IMR-90 (cell line): ENCODE measurements around the gene TARS3.

Source experiments
- BHLHE40 ChIP-seq: fragments of 150-350 bp; IDR thresholded peaks from 2 replicates; pipeline ENCODE4 v1.6.1; 2016; ENCODE audit warnings: mild to moderate bottlenecking, low read depth, low read length
- CEBPB ChIP-seq: IDR thresholded peaks from 2 replicates; pipeline ENCODE4 v1.6.1; 2012; ENCODE audit warnings: low read depth, low read length, improper control_type of control experiment
- FOS ChIP-seq: fragments of 150-350 bp; IDR thresholded peaks from 2 replicates; pipeline ENCODE4 v1.6.1; 2016; ENCODE audit warnings: low read depth, low read length
- MAFK ChIP-seq: IDR thresholded peaks from 2 replicates; pipeline ENCODE4 v1.6.1; 2012; ENCODE audit warnings: low read depth, low read length, improper control_type of control experiment
- MAZ ChIP-seq: IDR thresholded peaks from 2 replicates; pipeline ENCODE4 v1.6.1; 2012; ENCODE audit warnings: low read depth, mild to moderate bottlenecking, low read length, improper control_type of control experiment, moderate library complexity, borderline replicate concordance
- MXI1 ChIP-seq: IDR thresholded peaks from 2 replicates; pipeline ENCODE4 v1.6.1; 2012; ENCODE audit warnings: low read depth, mild to moderate bottlenecking, low read length, moderate library complexity, borderline replicate concordance
- POLR2A ChIP-seq: IDR thresholded peaks from 2 replicates; pipeline ENCODE4 v1.6.1; 2012; ENCODE audit warnings: mild to moderate bottlenecking, low read depth, low read length
- RAD21 ChIP-seq: IDR thresholded peaks from 2 replicates; pipeline ENCODE4 v1.6.1; 2012; ENCODE audit warnings: low read length, improper control_type of control experiment
- SMC3 ChIP-seq: fragments of 150-350 bp; IDR thresholded peaks from 2 replicates; pipeline ENCODE4 v1.6.1; 2016; ENCODE audit warnings: low read depth, mild to moderate bottlenecking, antibody characterized with exemption, low read length, moderate library complexity
- TF ChIP-seq, protein P1 (sequence below): fragments of 150-350 bp; IDR thresholded peaks from 2 replicates; pipeline ENCODE4 v1.6.1; 2017; ENCODE audit warnings: mild to moderate bottlenecking, antibody characterized with exemption, low read length, low read depth
- TF ChIP-seq, protein P2 (sequence below): conservative IDR thresholded peaks from 2 replicates; pipeline ENCODE4 v1.5.1; 2012; ENCODE audit warnings: mild to moderate bottlenecking, low read depth, low read length, improper control_type of control experiment
- TF ChIP-seq, protein P3 (sequence below): fragments of 150-350 bp; IDR thresholded peaks from 2 replicates; pipeline ENCODE4 v1.6.1; 2016; ENCODE audit warnings: low read depth, mild to moderate bottlenecking, low read length, moderate library complexity, borderline replicate concordance

DNA sequence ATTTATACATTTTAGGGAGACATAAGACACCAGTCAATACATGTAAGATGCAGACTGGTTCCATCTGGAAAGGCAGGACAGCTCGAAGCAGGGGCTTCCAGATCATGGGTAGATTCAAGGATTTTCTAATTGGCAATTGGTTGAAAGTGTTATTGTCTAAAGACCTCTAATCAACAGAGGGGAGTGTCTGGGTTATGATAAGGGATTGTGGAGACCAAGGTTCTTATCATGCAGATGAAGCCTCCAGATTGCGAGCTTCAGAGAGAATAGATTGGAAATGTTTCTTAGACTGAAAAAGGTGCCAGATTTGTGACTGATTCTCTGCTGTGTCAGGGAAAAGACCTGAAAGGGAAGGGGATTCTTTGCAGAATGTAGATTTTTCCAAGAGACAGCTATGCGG, 87.2 kb downstream of the TARS3 start:
- TF ChIP-seq, protein P1, sequence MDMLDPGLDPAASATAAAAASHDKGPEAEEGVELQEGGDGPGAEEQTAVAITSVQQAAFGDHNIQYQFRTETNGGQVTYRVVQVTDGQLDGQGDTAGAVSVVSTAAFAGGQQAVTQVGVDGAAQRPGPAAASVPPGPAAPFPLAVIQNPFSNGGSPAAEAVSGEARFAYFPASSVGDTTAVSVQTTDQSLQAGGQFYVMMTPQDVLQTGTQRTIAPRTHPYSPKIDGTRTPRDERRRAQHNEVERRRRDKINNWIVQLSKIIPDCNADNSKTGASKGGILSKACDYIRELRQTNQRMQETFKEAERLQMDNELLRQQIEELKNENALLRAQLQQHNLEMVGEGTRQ: no peak
- TF ChIP-seq CEBPB (no peak), MAFK (no peak), MXI1 (no peak), SMC3 (no peak), POLR2A (no peak), RAD21 (no peak), MAZ (no peak), BHLHE40 (no peak), FOS (no peak)
- TF ChIP-seq, protein P2, sequence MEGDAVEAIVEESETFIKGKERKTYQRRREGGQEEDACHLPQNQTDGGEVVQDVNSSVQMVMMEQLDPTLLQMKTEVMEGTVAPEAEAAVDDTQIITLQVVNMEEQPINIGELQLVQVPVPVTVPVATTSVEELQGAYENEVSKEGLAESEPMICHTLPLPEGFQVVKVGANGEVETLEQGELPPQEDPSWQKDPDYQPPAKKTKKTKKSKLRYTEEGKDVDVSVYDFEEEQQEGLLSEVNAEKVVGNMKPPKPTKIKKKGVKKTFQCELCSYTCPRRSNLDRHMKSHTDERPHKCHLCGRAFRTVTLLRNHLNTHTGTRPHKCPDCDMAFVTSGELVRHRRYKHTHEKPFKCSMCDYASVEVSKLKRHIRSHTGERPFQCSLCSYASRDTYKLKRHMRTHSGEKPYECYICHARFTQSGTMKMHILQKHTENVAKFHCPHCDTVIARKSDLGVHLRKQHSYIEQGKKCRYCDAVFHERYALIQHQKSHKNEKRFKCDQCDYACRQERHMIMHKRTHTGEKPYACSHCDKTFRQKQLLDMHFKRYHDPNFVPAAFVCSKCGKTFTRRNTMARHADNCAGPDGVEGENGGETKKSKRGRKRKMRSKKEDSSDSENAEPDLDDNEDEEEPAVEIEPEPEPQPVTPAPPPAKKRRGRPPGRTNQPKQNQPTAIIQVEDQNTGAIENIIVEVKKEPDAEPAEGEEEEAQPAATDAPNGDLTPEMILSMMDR: no peak
- TF ChIP-seq, protein P3, sequence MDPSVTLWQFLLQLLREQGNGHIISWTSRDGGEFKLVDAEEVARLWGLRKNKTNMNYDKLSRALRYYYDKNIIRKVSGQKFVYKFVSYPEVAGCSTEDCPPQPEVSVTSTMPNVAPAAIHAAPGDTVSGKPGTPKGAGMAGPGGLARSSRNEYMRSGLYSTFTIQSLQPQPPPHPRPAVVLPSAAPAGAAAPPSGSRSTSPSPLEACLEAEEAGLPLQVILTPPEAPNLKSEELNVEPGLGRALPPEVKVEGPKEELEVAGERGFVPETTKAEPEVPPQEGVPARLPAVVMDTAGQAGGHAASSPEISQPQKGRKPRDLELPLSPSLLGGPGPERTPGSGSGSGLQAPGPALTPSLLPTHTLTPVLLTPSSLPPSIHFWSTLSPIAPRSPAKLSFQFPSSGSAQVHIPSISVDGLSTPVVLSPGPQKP: no peak
